LNCaP clone FGC (cell line): ENCODE measurements around the gene OR6C65.
"Not testable (repeated sequence)": the region's sequence is repeated elsewhere in the genome, so short reads cannot be mapped to it uniquely, and the experiment has no call there.

Experiments used
- DNase-seq: peaks from one replicate; pipeline ENCODE4 v3.0.0-alpha.2; 2011; ENCODE audit warnings: low read depth
- H3K4me3 ChIP-seq: 2 replicates; pipeline ENCODE4 v1.5.1; 2011; ENCODE audit warnings: mild to moderate bottlenecking, low read depth, low read length, control low read depth
- CTCF ChIP-seq: IDR thresholded peaks from 2 replicates; pipeline ENCODE4 v1.5.1; 2012; ENCODE audit warnings: mild to moderate bottlenecking; ENCODE audit not compliant: control insufficient read depth, insufficient read depth; ENCODE audit errors: extremely low read depth

OR6C65 gene

GRCh38 chr12:55425954-55426353 lies 25.6 kb downstream of the OR6C65 start, which contains the start of gene OR6C76:
Gene OR6C76, plus strand, starts transcription at chr12:55426254. Its CDS starts 0 bp downstream, at chr12:55426254.
- TF ChIP-seq CTCF: no peak

GRCh38 chr12:55428331-55429243 lies 28.3 kb downstream of the OR6C65 start:
- H3K4me3 ChIP-seq: no peak overlapping the region
- TF ChIP-seq CTCF: no peak
- DNase-seq: no peak

More at GRCh38 chr12:55425954-55426353, 25.6 kb downstream of the OR6C65 start, which contains the start of gene OR6C76:
- DNase-seq: no peak
- H3K4me3 ChIP-seq: no peak within 1 kb of the TSS

GRCh38 chr12:55441233-55441632 lies 40.9 kb downstream of the OR6C65 start:
- not testable (repeated sequence) for H3K4me3 ChIP-seq, DNase-seq

- DNase-seq: no peak
- no peak within 1 kb of the TSS for H3K4me3 ChIP-seq
- no peak for TF ChIP-seq CTCF
These were observed 43.4 kb downstream of the OR6C65 start, which contains the start of gene OR6C2 for GRCh38 chr12:55443776-55444175. Gene OR6C2, plus strand, starts transcription at chr12:55444076. Its CDS starts 8,138 bp downstream, at chr12:55452214.

- H3K4me3 ChIP-seq: no peak overlapping the region
- no peak for TF ChIP-seq CTCF
- DNase-seq: no peak
These were observed 45.0 kb downstream of the OR6C65 start for GRCh38 chr12:55445357-55445756.

GRCh38 chr12:55446326-55446725 lies 46.0 kb downstream of the OR6C65 start:
- no peak for DNase-seq
- H3K4me3 ChIP-seq: no peak overlapping the region
- peak; percentile 63 for TF ChIP-seq CTCF

GRCh38 chr12:55448825-55449224 lies 48.5 kb downstream of the OR6C65 start:
- DNase-seq: no peak
- H3K4me3 ChIP-seq: no peak overlapping the region
- no peak for TF ChIP-seq CTCF
